NCI-H510A treated with DMSO at 0.1 percent for 48 hours (cell line): ENCODE measurements around the gene EOLA2.
"Not testable (repeated sequence)": the region's sequence is repeated elsewhere in the genome, so short reads cannot be mapped to it uniquely, and the experiment has no call there.

Experiments used
- DNase-seq: peaks from one replicate; lab custom pipeline; 2025; lab: John Stamatoyannopoulos, UW

The EOLA2 gene

GRCh38 chrX:149938427-149938880 lies at the start of gene EOLA2:
EOLA2 (minus strand) TSS chrX:149938491; CDS start chrX:149933874, 4,617 bp downstream.
- DNase-seq: peak; percentile 83

- DNase-seq: no peak
Measured at GRCh38 chrX:149987613-149988012, 49.3 kb upstream of the EOLA2 start.

GRCh38 chrX:149984411-149984810 lies 46.1 kb upstream of the EOLA2 start:
- DNase-seq: no peak

- DNase-seq: no peak
Measured at GRCh38 chrX:149982310-149982709, 44.0 kb upstream of the EOLA2 start.

GRCh38 chrX:149979126-149979644 lies 40.9 kb upstream of the EOLA2 start:
- no peak for DNase-seq

GRCh38 chrX:149962859-149963757 lies 24.8 kb upstream of the EOLA2 start:
- DNase-seq: peak; percentile 15

GRCh38 chrX:149962010-149962409 lies 23.7 kb upstream of the EOLA2 start:
- DNase-seq: no peak

- no peak for DNase-seq
Measured at GRCh38 chrX:149961572-149961971, 23.3 kb upstream of the EOLA2 start.

GRCh38 chrX:149950681-149951080 lies 12.4 kb upstream of the EOLA2 start:
- peak; percentile 9 for DNase-seq

- no peak for DNase-seq
Measured at GRCh38 chrX:149949743-149950436, 11.6 kb upstream of the EOLA2 start.

- no peak for DNase-seq
Measured at GRCh38 chrX:149948016-149948415, 9.7 kb upstream of the EOLA2 start.

GRCh38 chrX:149946932-149947331 lies 8.6 kb upstream of the EOLA2 start:
- not testable (repeated sequence) for DNase-seq

- not testable (repeated sequence) for DNase-seq
Measured at GRCh38 chrX:149945820-149946219, 7.5 kb upstream of the EOLA2 start.

GRCh38 chrX:149945087-149945670 lies 6.9 kb upstream of the EOLA2 start:
- not testable (repeated sequence) for DNase-seq

- DNase-seq: not testable (repeated sequence)
Measured at GRCh38 chrX:149940674-149941024, 2.4 kb upstream of the EOLA2 start.

- peak; percentile 91 for DNase-seq
Measured at GRCh38 chrX:149939905-149940673, 1.8 kb upstream of the EOLA2 start.

GRCh38 chrX:149939655-149939904 lies 1.3 kb upstream of the EOLA2 start:
- no peak for DNase-seq

GRCh38 chrX:149938881-149939654 lies 777 bp upstream of the EOLA2 start:
- peak; percentile 55 for DNase-seq

- no peak for DNase-seq
Measured at GRCh38 chrX:149937871-149938426, 342 bp downstream of the EOLA2 start.

GRCh38 chrX:149937328-149937727 lies 963 bp downstream of the EOLA2 start:
- DNase-seq: not testable (repeated sequence)

- not testable (repeated sequence) for DNase-seq
Measured at GRCh38 chrX:149933547-149933946, 4.7 kb downstream of the EOLA2 start.
